ENCODE measurements around the gene DUSP9.

- no peak for TF ChIP-seq CTCF (IDR thresholded peaks at IDR 0.05; ENCODE audit: insufficient read depth, low read length)
- TF ChIP-seq POLR2AphosphoS5 (IDR thresholded peaks at IDR 0.05; ENCODE audit: low read depth): no peak
These were observed 24.2 kb upstream of the DUSP9 start for GRCh38 chrX:153622661-153623309.

Data from HL-60 (cell line).